GM06990 (cell line): ENCODE results near the gene TMEM244.

Source experiments
- DNase-seq: peaks from one replicate; pipeline ENCODE4 v3.0.0-alpha.2; 2011; ENCODE audit not compliant: insufficient read length; ENCODE audit errors: extremely low read depth
- H3K27me3 ChIP-seq: replicated peaks from 2 replicates; pipeline ENCODE4 v1.6.0; 2011; ENCODE audit warnings: low read length; ENCODE audit not compliant: control insufficient read depth, insufficient read depth
- H3K36me3 ChIP-seq: 2 replicates; pipeline ENCODE4 v1.5.1; 2011; ENCODE audit warnings: low read length; ENCODE audit not compliant: control insufficient read depth, insufficient read depth
- H3K4me3 ChIP-seq: replicated peaks from 2 replicates; pipeline ENCODE4 v1.5.1; 2011; ENCODE audit warnings: low read depth, mild to moderate bottlenecking, control low read depth, low read length
- TF ChIP-seq, protein P1 (sequence below): IDR thresholded peaks from 2 replicates; pipeline ENCODE4 v1.5.1; 2011; ENCODE audit warnings: low read length, control low read depth, mild to moderate bottlenecking, inconsistent platforms; ENCODE audit not compliant: insufficient read depth, poor library complexity, severe bottlenecking

Gene TMEM244

GRCh38 chr6:129875610-129876520 is 14.8 kb upstream of the TMEM244 start:
- TF ChIP-seq, protein P1, sequence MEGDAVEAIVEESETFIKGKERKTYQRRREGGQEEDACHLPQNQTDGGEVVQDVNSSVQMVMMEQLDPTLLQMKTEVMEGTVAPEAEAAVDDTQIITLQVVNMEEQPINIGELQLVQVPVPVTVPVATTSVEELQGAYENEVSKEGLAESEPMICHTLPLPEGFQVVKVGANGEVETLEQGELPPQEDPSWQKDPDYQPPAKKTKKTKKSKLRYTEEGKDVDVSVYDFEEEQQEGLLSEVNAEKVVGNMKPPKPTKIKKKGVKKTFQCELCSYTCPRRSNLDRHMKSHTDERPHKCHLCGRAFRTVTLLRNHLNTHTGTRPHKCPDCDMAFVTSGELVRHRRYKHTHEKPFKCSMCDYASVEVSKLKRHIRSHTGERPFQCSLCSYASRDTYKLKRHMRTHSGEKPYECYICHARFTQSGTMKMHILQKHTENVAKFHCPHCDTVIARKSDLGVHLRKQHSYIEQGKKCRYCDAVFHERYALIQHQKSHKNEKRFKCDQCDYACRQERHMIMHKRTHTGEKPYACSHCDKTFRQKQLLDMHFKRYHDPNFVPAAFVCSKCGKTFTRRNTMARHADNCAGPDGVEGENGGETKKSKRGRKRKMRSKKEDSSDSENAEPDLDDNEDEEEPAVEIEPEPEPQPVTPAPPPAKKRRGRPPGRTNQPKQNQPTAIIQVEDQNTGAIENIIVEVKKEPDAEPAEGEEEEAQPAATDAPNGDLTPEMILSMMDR, result no peak
- Histone ChIP-seq H3K4me3 (no peak overlapping the region), H3K27me3 (no peaks in the 10 kb centered on the region), H3K36me3 (no peaks in the 10 kb centered on the region)
- peak; percentile 24 for DNase-seq

- no peaks in the 10 kb centered on the region for H3K36me3 ChIP-seq
- TF ChIP-seq, protein P1, result no peak
- H3K4me3 ChIP-seq, result no peak overlapping the region
- no peaks in the 10 kb centered on the region for H3K27me3 ChIP-seq
- no peak for DNase-seq
These were observed 13.7 kb upstream of the TMEM244 start for GRCh38 chr6:129874837-129875236.

- Histone ChIP-seq H3K27me3 (no peaks in the 10 kb centered on the region), H3K4me3 (no peak overlapping the region), H3K36me3 (no peaks in the 10 kb centered on the region)
- TF ChIP-seq, protein P1, result no peak
- no peak for DNase-seq
These were observed 11.5 kb upstream of the TMEM244 start for GRCh38 chr6:129872586-129872985.

DNA sequence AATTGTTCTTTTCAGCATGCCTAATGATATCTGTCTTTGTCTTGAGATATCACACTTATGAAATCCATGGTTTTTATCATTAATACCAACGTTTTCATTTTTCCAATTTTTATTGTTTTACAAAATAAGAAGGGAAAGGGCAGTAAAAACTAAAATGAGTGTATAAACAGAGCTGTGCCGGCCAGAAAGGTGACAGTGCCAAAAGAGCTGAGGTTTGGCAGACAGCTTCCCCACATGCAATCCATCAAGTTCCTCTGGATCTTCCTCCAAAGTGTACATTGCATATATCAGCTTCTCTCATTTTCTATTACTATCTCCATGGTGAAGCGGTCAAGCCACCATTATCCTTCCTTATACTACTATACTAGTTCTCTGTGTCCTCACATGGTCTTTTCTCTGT is 10.1 kb upstream of the TMEM244 start:
- no peak for DNase-seq
- Histone ChIP-seq H3K36me3 (no peaks in the 10 kb centered on the region), H3K27me3 (no peaks in the 10 kb centered on the region), H3K4me3 (no peak overlapping the region)
- TF ChIP-seq, protein P1, result no peak

DNA sequence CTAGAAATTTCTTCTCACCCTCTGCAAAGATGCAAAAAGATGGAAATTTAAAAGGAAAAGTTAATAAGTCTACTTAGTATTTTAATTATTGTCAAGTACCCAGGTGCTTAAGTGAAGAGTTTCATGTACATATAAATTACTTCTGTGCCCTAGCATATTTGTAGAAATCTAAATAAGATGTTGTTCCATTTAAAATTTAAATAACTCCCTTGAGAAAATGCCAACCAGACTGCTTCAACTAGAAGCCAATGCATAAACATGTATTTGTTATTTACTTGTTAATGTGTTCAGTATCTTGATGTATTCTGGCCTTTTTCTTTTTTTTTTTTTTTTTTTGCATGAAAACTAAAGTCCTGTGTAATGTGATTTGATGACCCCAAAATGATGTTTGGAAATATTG is 6.3 kb upstream of the TMEM244 start:
- Histone ChIP-seq H3K27me3 (no peaks in the 10 kb centered on the region), H3K4me3 (no peak overlapping the region), H3K36me3 (no peaks in the 10 kb centered on the region)
- TF ChIP-seq, protein P1, result no peak
- no peak for DNase-seq
